ENCODE measurements around the gene STYK1.
"Not testable (repeated sequence)": the region's sequence is repeated elsewhere in the genome, so short reads cannot be mapped to it uniquely, and the experiment has no call there.

STYK1 gene

GRCh38 chr12:10618338-10618987 lies 55.4 kb downstream of the STYK1 start:
- no peak for DNase-seq

GRCh38 chr12:10617863-10618262 lies 56.0 kb downstream of the STYK1 start:
- DNase-seq = no peak

- no peak for DNase-seq
Observed at GRCh38 chr12:10615532-10615931, 58.3 kb downstream of the STYK1 start.

- DNase-seq = no peak
Observed at GRCh38 chr12:10614056-10614370, 59.8 kb downstream of the STYK1 start.

- peak; percentile 93 to 99 for DNase-seq
Observed at GRCh38 chr12:10613349-10614055, 60.4 kb downstream of the STYK1 start, which contains the start of gene MAGOHB. Gene MAGOHB (minus strand): TSS chr12:10613609. CDS start chr12:10613532, 77 bp downstream.

- DNase-seq = peak in 1 of 2 donors; percentile 4
Observed at GRCh38 chr12:10612984-10613348, 60.9 kb downstream of the STYK1 start.

GRCh38 chr12:10612110-10612509 lies 61.7 kb downstream of the STYK1 start:
- DNase-seq = no peak

GRCh38 chr12:10611258-10611657 lies 62.6 kb downstream of the STYK1 start:
- DNase-seq = not testable (repeated sequence)

- no peak for DNase-seq
Observed at GRCh38 chr12:10610188-10610587, 63.7 kb downstream of the STYK1 start.

- no peak for DNase-seq
Observed at GRCh38 chr12:10607885-10608458, 65.9 kb downstream of the STYK1 start.

GRCh38 chr12:10601860-10602259 lies 72.0 kb downstream of the STYK1 start:
- no peak for DNase-seq

- no peak for DNase-seq
Observed at GRCh38 chr12:10600988-10601387, 72.9 kb downstream of the STYK1 start.

GRCh38 chr12:10595881-10596280 lies 78.0 kb downstream of the STYK1 start:
- DNase-seq = no peak

GRCh38 chr12:10590966-10591365 lies 82.9 kb downstream of the STYK1 start:
- DNase-seq = no peak

GRCh38 chr12:10584415-10584814 lies 89.4 kb downstream of the STYK1 start:
- DNase-seq = no peak

GRCh38 chr12:10582704-10583103 lies 91.1 kb downstream of the STYK1 start:
- no peak for DNase-seq

GRCh38 chr12:10582133-10582532 lies 91.7 kb downstream of the STYK1 start:
- DNase-seq = not testable (repeated sequence)

GRCh38 chr12:10574307-10574706 lies 99.5 kb downstream of the STYK1 start:
- no peak for DNase-seq

GRCh38 chr12:10572021-10572490 lies 101.8 kb downstream of the STYK1 start:
- not testable (repeated sequence) for DNase-seq

GRCh38 chr12:10571141-10571540 lies 102.7 kb downstream of the STYK1 start:
- DNase-seq = no peak

All from activated CD4-positive, alpha-beta T cell treated with anti-CD3 and anti-CD28 coated beads for 4 hours (primary cell).